AG09309 (cell line): Measurements from ENCODE around the gene ETFA.

Source experiments
- DNase-seq: peaks from one replicate; pipeline ENCODE4 v3.0.0-alpha.2; 2010; ENCODE audit warnings: low read depth
- H3K4me3 ChIP-seq: 2 replicates; pipeline ENCODE4 v1.5.1; 2011; ENCODE audit warnings: mild to moderate bottlenecking, low read depth, low read length, moderate library complexity; ENCODE audit not compliant: control insufficient read depth
- CTCF ChIP-seq: IDR thresholded peaks from 2 replicates; pipeline ENCODE4 v1.5.1; 2011; ENCODE audit warnings: mild to moderate bottlenecking, low read depth, low read length, inconsistent platforms; ENCODE audit not compliant: insufficient read depth, control insufficient read depth; ENCODE audit errors: missing control alignments

The ETFA gene

GRCh38 chr15:76353023-76353577 is 41.8 kb upstream of the ETFA start:
- DNase-seq, result no peak
- TF ChIP-seq CTCF, result no peak
- no peak overlapping the region for H3K4me3 ChIP-seq

GRCh38 chr15:76349301-76350070 is 38.2 kb upstream of the ETFA start:
- H3K4me3 ChIP-seq, result no peak overlapping the region
- no peak for TF ChIP-seq CTCF
- DNase-seq, result no peak

- TF ChIP-seq CTCF, result no peak
- no peak overlapping the region for H3K4me3 ChIP-seq
- no peak for DNase-seq
These were observed 36.3 kb upstream of the ETFA start for GRCh38 chr15:76347482-76348055.

GRCh38 chr15:76346669-76347481 is 35.6 kb upstream of the ETFA start:
- no peak for TF ChIP-seq CTCF
- peak overlapping the region; percentile 9 for H3K4me3 ChIP-seq
- no peak for DNase-seq

GRCh38 chr15:76345880-76346668 is 34.8 kb upstream of the ETFA start:
- peak overlapping the region; percentile 9 for H3K4me3 ChIP-seq
- no peak for DNase-seq
- no peak for TF ChIP-seq CTCF

- no peak overlapping the region for H3K4me3 ChIP-seq
- TF ChIP-seq CTCF, result no peak
- DNase-seq, result no peak
These were observed 34.3 kb upstream of the ETFA start for GRCh38 chr15:76345583-76345879.
